Vagina (tissue), 2 donors: ENCODE measurements around the gene PCGF3. TPM values are rescaled to one million over a fixed set of nuclear protein-coding genes. Genes with fewer than 3 reads are reported as not detected.

ENCODE experiments used
- DNase-seq, 2 donors: peaks; one replicate each; pipeline ENCODE4 v3.0.0-alpha.2; 2017; ENCODE audit errors: extremely low spot score in 2 of 2
- H3K27ac ChIP-seq: fragments of 200-600 bp; sonication (generic); one replicate; pipeline ENCODE4 v1.5.1; 2019
- H3K27me3 ChIP-seq: fragments of 200-600 bp; sonication (generic); one replicate; pipeline ENCODE4 v1.5.1; 2019
- H3K36me3 ChIP-seq, 2 donors: fragments of 200-600 bp; sonication (generic); one replicate each; pipeline ENCODE4 v1.5.1; 2017 to 2019
- H3K4me1 ChIP-seq: fragments of 200-600 bp; sonication (generic); one replicate; pipeline ENCODE4 v1.5.1; 2019
- H3K4me3 ChIP-seq, 2 donors: fragments of 200-600 bp; sonication (generic); 1 replicate in 1 of 2; 2 replicates in 1 of 2; pipeline ENCODE4 v1.5.1; 2016 to 2019
- H3K9me3 ChIP-seq: fragments of 200-600 bp; sonication (generic); one replicate; pipeline ENCODE4 v1.5.1; 2019
- POLR2A ChIP-seq, 2 donors: fragments of 450-650 bp; IDR thresholded peaks; one replicate each; pipeline ENCODE4 v1.6.1; 2017; ENCODE audit warnings: antibody characterized with exemption in 2 of 2, mild to moderate bottlenecking in 2 of 2, moderate library complexity in 2 of 2
- POLR2AphosphoS5 ChIP-seq, 2 donors: sonication (generic); formaldehyde crosslinking; IDR thresholded peaks; one replicate each; pipeline ENCODE4 v1.9.0; 2017; ENCODE audit warnings: antibody characterized with exemption in 2 of 2, mild to moderate bottlenecking in 2 of 2, low read depth in 1 of 2; ENCODE audit not compliant: insufficient read depth in 1 of 2
- intact Hi-C: fragments of 100-400 bp; cut with DNase I; formaldehyde crosslinking; loops from one replicate; pipeline ENCODE4 v1.15.1; 2023
- total RNA-seq: library from RNA; depleted of rRNA; stranded (reverse); fragments of >200 nt; gene quantifications from one replicate; pipeline ENCODE4 v1.2.3, GENCODE V29; 2016
- TF ChIP-seq, protein P1 (sequence below), 3 experiments: fragments of 450-650 bp in 2 of 3; fragments of 200-600 bp in 1 of 3; sonication (generic) in 1 of 3; IDR thresholded peaks; one replicate each; pipeline ENCODE4 v1.5.1; 2017 to 2019; ENCODE audit warnings: antibody characterized with exemption in 3 of 3, mild to moderate bottlenecking in 2 of 3, moderate library complexity in 2 of 3

The PCGF3 gene
- total RNA-seq, 1 donor from 2014 or later = 64.8 TPM

DNA sequence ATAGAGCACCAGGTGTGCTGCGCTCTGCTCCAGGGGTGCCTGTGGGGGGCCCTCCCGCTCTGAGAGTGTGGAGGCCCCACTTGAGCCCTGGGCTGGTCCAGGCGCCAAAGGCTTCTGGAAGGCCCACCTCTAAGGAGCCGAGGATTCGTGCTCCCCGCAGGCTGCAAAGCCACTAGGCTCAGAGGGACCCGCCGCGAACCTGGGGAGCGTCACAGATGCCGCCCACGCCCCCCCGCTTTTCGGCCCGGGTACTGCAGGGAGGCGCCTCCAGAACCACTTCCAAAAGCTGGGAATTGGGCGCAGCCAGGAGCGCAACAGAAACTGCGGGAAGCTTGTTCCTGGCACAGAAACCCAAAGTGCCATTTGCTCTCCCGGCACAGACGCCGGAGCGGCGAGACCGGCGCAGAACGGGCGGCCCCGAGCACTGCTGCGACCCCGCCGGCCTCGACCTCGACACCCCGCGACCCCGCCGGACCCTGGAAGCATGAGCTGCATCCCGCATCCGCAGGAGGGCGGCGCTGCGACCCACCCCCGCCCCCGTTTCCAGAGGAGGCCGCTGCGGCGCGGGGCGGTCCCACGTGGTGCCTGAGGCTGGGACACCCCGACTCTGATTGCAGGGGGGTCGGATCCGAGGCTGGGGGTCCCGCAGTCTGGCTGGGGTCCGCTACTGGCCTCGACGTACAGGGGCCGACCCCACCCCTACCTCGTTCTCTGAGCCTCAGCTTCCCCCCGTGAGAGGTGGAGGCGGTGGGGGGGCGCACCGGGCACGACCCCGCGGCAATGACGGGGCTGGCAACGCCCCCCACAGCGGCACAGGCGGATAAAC is 89.5 kb downstream of the PCGF3 start:
- no peak overlapping the region for H3K27ac ChIP-seq
- no peak for TF ChIP-seq POLR2AphosphoS5 (IDR thresholded peaks at IDR 0.05; ENCODE audit: insufficient read depth in 1 of 2, low read depth in 1 of 2)
- TF ChIP-seq, protein P1, sequence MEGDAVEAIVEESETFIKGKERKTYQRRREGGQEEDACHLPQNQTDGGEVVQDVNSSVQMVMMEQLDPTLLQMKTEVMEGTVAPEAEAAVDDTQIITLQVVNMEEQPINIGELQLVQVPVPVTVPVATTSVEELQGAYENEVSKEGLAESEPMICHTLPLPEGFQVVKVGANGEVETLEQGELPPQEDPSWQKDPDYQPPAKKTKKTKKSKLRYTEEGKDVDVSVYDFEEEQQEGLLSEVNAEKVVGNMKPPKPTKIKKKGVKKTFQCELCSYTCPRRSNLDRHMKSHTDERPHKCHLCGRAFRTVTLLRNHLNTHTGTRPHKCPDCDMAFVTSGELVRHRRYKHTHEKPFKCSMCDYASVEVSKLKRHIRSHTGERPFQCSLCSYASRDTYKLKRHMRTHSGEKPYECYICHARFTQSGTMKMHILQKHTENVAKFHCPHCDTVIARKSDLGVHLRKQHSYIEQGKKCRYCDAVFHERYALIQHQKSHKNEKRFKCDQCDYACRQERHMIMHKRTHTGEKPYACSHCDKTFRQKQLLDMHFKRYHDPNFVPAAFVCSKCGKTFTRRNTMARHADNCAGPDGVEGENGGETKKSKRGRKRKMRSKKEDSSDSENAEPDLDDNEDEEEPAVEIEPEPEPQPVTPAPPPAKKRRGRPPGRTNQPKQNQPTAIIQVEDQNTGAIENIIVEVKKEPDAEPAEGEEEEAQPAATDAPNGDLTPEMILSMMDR (IDR thresholded peaks at IDR 0.05) = no peak
- no peak for TF ChIP-seq POLR2A (IDR thresholded peaks at IDR 0.05)
- H3K4me1 ChIP-seq = peaks cover 24% of the 10 kb centered on the region
- no peaks in the 10 kb centered on the region for H3K36me3 ChIP-seq
- intact Hi-C loops = no loop called here
- no peak for DNase-seq
- peak overlapping the region in 1 of 2 donors; percentile 41 for H3K4me3 ChIP-seq
- no peaks in the 10 kb centered on the region for H3K9me3 ChIP-seq
- no peaks in the 10 kb centered on the region for H3K27me3 ChIP-seq

DNA sequence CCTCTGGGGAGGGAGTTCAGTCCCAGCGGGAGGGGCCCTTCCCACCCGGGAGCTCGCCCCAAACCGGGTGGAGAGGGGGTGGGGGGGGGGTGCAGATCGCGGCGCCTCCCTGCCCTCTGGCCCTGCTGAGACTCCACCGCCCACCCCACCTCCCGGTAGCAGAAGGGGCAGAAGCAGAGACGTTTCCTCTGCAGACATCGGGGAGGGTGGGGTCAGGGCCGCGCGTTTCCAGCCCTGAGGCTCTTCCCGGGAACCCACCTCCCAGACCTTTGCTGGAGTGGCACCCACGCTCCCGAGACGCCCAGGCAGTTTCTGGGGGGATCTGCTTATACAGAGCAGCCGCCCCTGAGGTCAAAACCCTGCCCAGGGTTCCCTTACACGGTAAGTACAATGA is 90.1 kb downstream of the PCGF3 start:
- H3K27ac ChIP-seq = no peak overlapping the region
- H3K36me3 ChIP-seq = no peaks in the 10 kb centered on the region
- no peaks in the 10 kb centered on the region for H3K27me3 ChIP-seq
- H3K9me3 ChIP-seq = no peaks in the 10 kb centered on the region
- TF ChIP-seq POLR2AphosphoS5 (IDR thresholded peaks at IDR 0.05; ENCODE audit: insufficient read depth in 1 of 2, low read depth in 1 of 2) = no peak
- TF ChIP-seq, protein P1 (IDR thresholded peaks at IDR 0.05) = no peak
- TF ChIP-seq POLR2A (IDR thresholded peaks at IDR 0.05) = no peak
- H3K4me3 ChIP-seq = peak overlapping the region in 1 of 2 donors; percentile 41
- H3K4me1 ChIP-seq = peaks cover 24% of the 10 kb centered on the region
- DNase-seq = no peak
- intact Hi-C loops = no loop called here

DNA sequence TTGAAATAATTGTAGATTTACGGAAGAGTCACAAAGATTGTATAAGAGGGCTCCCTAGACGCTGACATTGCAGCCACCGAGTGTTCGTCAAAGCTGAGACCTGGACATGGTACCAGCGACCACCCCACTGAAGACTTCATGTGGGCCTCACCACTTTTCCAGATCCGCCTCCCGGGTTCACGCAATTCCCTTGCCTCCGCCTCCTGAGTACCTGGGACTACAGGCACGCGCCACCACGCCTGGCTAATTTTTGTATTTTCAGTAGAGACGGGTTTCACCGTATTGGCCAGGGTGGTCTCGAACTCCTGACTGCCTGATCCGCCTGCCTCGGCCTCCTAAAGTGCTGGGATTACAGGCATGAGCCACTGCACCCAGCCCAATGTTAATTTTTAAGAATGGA is 90.6 kb downstream of the PCGF3 start:
- intact Hi-C loops = no loop called here
- no peaks in the 10 kb centered on the region for H3K36me3 ChIP-seq
- H3K4me1 ChIP-seq = peaks cover 24% of the 10 kb centered on the region
- no peak overlapping the region for H3K27ac ChIP-seq
- no peaks in the 10 kb centered on the region for H3K9me3 ChIP-seq
- no peak for TF ChIP-seq POLR2A (IDR thresholded peaks at IDR 0.05)
- no peak for TF ChIP-seq POLR2AphosphoS5 (IDR thresholded peaks at IDR 0.05; ENCODE audit: insufficient read depth in 1 of 2, low read depth in 1 of 2)
- TF ChIP-seq, protein P1 (IDR thresholded peaks at IDR 0.05) = no peak
- H3K27me3 ChIP-seq = no peaks in the 10 kb centered on the region
- DNase-seq = no peak
- no peak overlapping the region for H3K4me3 ChIP-seq

DNA sequence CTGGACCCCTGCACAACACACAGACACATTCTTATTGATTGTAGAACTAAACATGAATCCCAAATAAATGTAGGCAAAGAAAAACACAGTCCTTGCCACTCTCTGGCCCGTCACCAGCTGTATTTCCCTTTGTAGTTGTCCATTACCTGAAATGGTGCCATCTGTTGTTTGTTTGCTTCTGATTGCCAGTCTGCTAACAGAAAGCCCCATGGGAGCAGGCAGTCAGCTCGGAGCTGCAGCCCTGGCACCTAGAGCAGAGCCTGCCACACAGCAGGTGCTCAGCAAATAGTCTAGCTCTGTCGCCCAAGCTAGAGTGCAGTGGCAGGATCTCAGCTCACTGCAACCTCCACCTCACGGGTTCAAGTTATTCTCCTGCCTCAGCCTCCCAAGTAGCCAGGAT is 91.4 kb downstream of the PCGF3 start:
- no peaks in the 10 kb centered on the region for H3K27me3 ChIP-seq
- no peaks in the 10 kb centered on the region for H3K36me3 ChIP-seq
- H3K27ac ChIP-seq = no peak overlapping the region
- peaks cover 19% of the 10 kb centered on the region for H3K4me1 ChIP-seq
- no peak for DNase-seq
- no peak overlapping the region for H3K4me3 ChIP-seq
- intact Hi-C loops = no loop called here
- TF ChIP-seq, protein P1 (IDR thresholded peaks at IDR 0.05) = no peak
- TF ChIP-seq POLR2AphosphoS5 (IDR thresholded peaks at IDR 0.05; ENCODE audit: insufficient read depth in 1 of 2, low read depth in 1 of 2) (no peak), POLR2A (IDR thresholded peaks at IDR 0.05) (no peak)
- no peaks in the 10 kb centered on the region for H3K9me3 ChIP-seq

DNA sequence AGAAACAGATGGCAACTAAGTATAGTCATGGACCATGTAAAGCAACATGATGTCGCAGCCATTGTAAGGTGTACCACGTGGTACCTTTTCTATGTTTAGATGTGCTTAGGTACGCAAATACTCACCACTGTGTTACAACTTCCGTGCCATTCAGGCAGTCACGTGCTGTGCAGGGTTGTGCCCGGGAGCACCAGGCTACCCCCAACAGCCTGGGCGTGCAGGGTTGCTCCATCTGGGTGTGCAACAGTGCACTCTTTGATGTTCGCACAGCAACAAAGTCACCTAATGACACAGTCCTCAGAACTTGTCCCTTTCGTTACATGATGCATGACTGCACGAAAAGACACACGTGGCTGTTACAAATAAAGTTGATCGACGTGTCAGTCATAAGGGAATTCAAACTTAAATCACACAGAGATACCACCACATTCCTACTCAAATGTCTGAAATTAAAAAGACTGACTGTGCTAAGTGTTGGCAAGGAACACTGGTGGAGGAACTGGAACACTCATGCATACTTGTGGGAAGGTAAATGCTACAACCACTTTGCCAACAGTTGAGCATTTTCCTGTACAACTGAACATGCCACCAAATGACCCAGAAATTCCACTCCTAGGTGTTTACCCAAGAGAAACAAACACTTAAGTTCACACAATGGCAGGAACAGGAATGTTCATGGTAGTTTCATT is 95.9 kb downstream of the PCGF3 start:
- no peak overlapping the region for H3K27ac ChIP-seq
- H3K36me3 ChIP-seq = no peaks in the 10 kb centered on the region
- no peak overlapping the region for H3K4me3 ChIP-seq
- intact Hi-C loops = no loop called here
- H3K4me1 ChIP-seq = no peaks in the 10 kb centered on the region
- H3K9me3 ChIP-seq = no peaks in the 10 kb centered on the region
- TF ChIP-seq POLR2AphosphoS5 (IDR thresholded peaks at IDR 0.05; ENCODE audit: insufficient read depth in 1 of 2, low read depth in 1 of 2) (no peak), POLR2A (IDR thresholded peaks at IDR 0.05) (no peak)
- TF ChIP-seq, protein P1 (IDR thresholded peaks at IDR 0.05) = no peak
- no peak for DNase-seq
- H3K27me3 ChIP-seq = no peaks in the 10 kb centered on the region
